Measurements from ENCODE around the gene PDZD11.
"Not testable (repeated sequence)": the region's sequence is repeated elsewhere in the genome, so short reads cannot be mapped to it uniquely, and the experiment has no call there.

PDZD11 gene

GRCh38 chrX:70293621-70294020 lies 3.9 kb upstream of the PDZD11 start:
- no peak for DNase-seq
- Histone ChIP-seq H3K27me3 (replicated peaks; ENCODE audit: control insufficient read depth, insufficient read depth, low read length, poor library complexity, severe bottlenecking) (no peaks in the 10 kb centered on the region), H3K9me3 (ENCODE audit: control insufficient read depth, low read length) (no peaks in the 10 kb centered on the region), H3K4me1 (ENCODE audit: control insufficient read depth, insufficient read depth, low read length, poor library complexity, severe bottlenecking) (no peaks in the 10 kb centered on the region), H3K36me3 (ENCODE audit: control insufficient read depth, insufficient read depth, low read length) (no peaks in the 10 kb centered on the region), H3K4me3 (ENCODE audit: insufficient read depth, low read depth, low read length, poor library complexity, severe bottlenecking) (no peak overlapping the region), H3K27ac (ENCODE audit: insufficient read depth, low read length, poor library complexity, severe bottlenecking) (no peak overlapping the region)

GRCh38 chrX:70292788-70293187 lies 3.1 kb upstream of the PDZD11 start:
- Histone ChIP-seq H3K27me3 (replicated peaks; ENCODE audit: control insufficient read depth, insufficient read depth, low read length, poor library complexity, severe bottlenecking) (no peaks in the 10 kb centered on the region), H3K36me3 (ENCODE audit: control insufficient read depth, insufficient read depth, low read length) (no peaks in the 10 kb centered on the region), H3K27ac (ENCODE audit: insufficient read depth, low read length, poor library complexity, severe bottlenecking) (no peak overlapping the region), H3K4me1 (ENCODE audit: control insufficient read depth, insufficient read depth, low read length, poor library complexity, severe bottlenecking) (no peaks in the 10 kb centered on the region), H3K9me3 (ENCODE audit: control insufficient read depth, low read length) (no peaks in the 10 kb centered on the region), H3K4me3 (ENCODE audit: insufficient read depth, low read depth, low read length, poor library complexity, severe bottlenecking) (no peak overlapping the region)
- DNase-seq = no peak

- Histone ChIP-seq H3K27me3 (replicated peaks; ENCODE audit: control insufficient read depth, insufficient read depth, low read length, poor library complexity, severe bottlenecking) (no peaks in the 10 kb centered on the region), H3K4me3 (ENCODE audit: insufficient read depth, low read depth, low read length, poor library complexity, severe bottlenecking) (peak overlapping the region; percentile 62), H3K4me1 (ENCODE audit: control insufficient read depth, insufficient read depth, low read length, poor library complexity, severe bottlenecking) (no peaks in the 10 kb centered on the region), H3K36me3 (ENCODE audit: control insufficient read depth, insufficient read depth, low read length) (no peaks in the 10 kb centered on the region), H3K27ac (ENCODE audit: insufficient read depth, low read length, poor library complexity, severe bottlenecking) (peak overlapping the region; percentile 51), H3K9me3 (ENCODE audit: control insufficient read depth, low read length) (no peaks in the 10 kb centered on the region)
- no peak for DNase-seq
These were observed 447 bp downstream of the PDZD11 start for GRCh38 chrX:70289168-70289792.

- Histone ChIP-seq H3K4me3 (ENCODE audit: insufficient read depth, low read depth, low read length, poor library complexity, severe bottlenecking) (no peak within 1 kb of the TSS), H3K9me3 (ENCODE audit: control insufficient read depth, low read length) (no peaks in the 10 kb centered on the region), H3K27me3 (replicated peaks; ENCODE audit: control insufficient read depth, insufficient read depth, low read length, poor library complexity, severe bottlenecking) (no peaks in the 10 kb centered on the region), H3K36me3 (ENCODE audit: control insufficient read depth, insufficient read depth, low read length) (no peaks in the 10 kb centered on the region), H3K4me1 (ENCODE audit: control insufficient read depth, insufficient read depth, low read length, poor library complexity, severe bottlenecking) (no peaks in the 10 kb centered on the region), H3K27ac (ENCODE audit: insufficient read depth, low read length, poor library complexity, severe bottlenecking) (no peak within 1 kb of the TSS)
- no peak for DNase-seq
These were observed 7.8 kb downstream of the PDZD11 start, which contains the start of gene RAB41 for GRCh38 chrX:70281951-70282350. Gene RAB41, plus strand, starts transcription at chrX:70282172. Its CDS starts 46 bp downstream, at chrX:70282218.

GRCh38 chrX:70280573-70280972 lies 9.2 kb downstream of the PDZD11 start:
- Histone ChIP-seq H3K9me3 (ENCODE audit: control insufficient read depth, low read length) (no peaks in the 10 kb centered on the region), H3K36me3 (ENCODE audit: control insufficient read depth, insufficient read depth, low read length) (no peaks in the 10 kb centered on the region), H3K27me3 (replicated peaks; ENCODE audit: control insufficient read depth, insufficient read depth, low read length, poor library complexity, severe bottlenecking) (no peaks in the 10 kb centered on the region), H3K27ac (ENCODE audit: insufficient read depth, low read length, poor library complexity, severe bottlenecking) (no peak overlapping the region), H3K4me1 (ENCODE audit: control insufficient read depth, insufficient read depth, low read length, poor library complexity, severe bottlenecking) (no peaks in the 10 kb centered on the region), H3K4me3 (ENCODE audit: insufficient read depth, low read depth, low read length, poor library complexity, severe bottlenecking) (no peak overlapping the region)
- no peak for DNase-seq

- Histone ChIP-seq H3K27me3 (replicated peaks; ENCODE audit: control insufficient read depth, insufficient read depth, low read length, poor library complexity, severe bottlenecking) (no peaks in the 10 kb centered on the region), H3K4me1 (ENCODE audit: control insufficient read depth, insufficient read depth, low read length, poor library complexity, severe bottlenecking) (no peaks in the 10 kb centered on the region), H3K27ac (ENCODE audit: insufficient read depth, low read length, poor library complexity, severe bottlenecking) (no peak overlapping the region), H3K9me3 (ENCODE audit: control insufficient read depth, low read length) (no peaks in the 10 kb centered on the region), H3K36me3 (ENCODE audit: control insufficient read depth, insufficient read depth, low read length) (no peaks in the 10 kb centered on the region), H3K4me3 (ENCODE audit: insufficient read depth, low read depth, low read length, poor library complexity, severe bottlenecking) (no peak overlapping the region)
- DNase-seq = no peak
These were observed 10.6 kb downstream of the PDZD11 start for GRCh38 chrX:70279081-70279480.

GRCh38 chrX:70274029-70274428 lies 15.7 kb downstream of the PDZD11 start:
- not testable (repeated sequence) for H3K36me3 ChIP-seq (ENCODE audit: control insufficient read depth, insufficient read depth, low read length); H3K4me1 ChIP-seq (ENCODE audit: control insufficient read depth, insufficient read depth, low read length, poor library complexity, severe bottlenecking); H3K27ac ChIP-seq (ENCODE audit: insufficient read depth, low read length, poor library complexity, severe bottlenecking); H3K27me3 ChIP-seq (replicated peaks; ENCODE audit: control insufficient read depth, insufficient read depth, low read length, poor library complexity, severe bottlenecking); H3K4me3 ChIP-seq (ENCODE audit: insufficient read depth, low read depth, low read length, poor library complexity, severe bottlenecking); H3K9me3 ChIP-seq (ENCODE audit: control insufficient read depth, low read length); DNase-seq

GRCh38 chrX:70268034-70268433 lies 21.7 kb downstream of the PDZD11 start, which contains the start of gene ARR3:
Gene ARR3, plus strand, starts transcription at chrX:70268334. Its CDS starts 1,052 bp downstream, at chrX:70269386.
- H3K36me3 ChIP-seq (ENCODE audit: control insufficient read depth, insufficient read depth, low read length) = no peaks in the 10 kb centered on the region
- no peak for DNase-seq
- H3K9me3 ChIP-seq (ENCODE audit: control insufficient read depth, low read length) = no peaks in the 10 kb centered on the region
- H3K27me3 ChIP-seq (replicated peaks; ENCODE audit: control insufficient read depth, insufficient read depth, low read length, poor library complexity, severe bottlenecking) = no peaks in the 10 kb centered on the region
- H3K27ac ChIP-seq (ENCODE audit: insufficient read depth, low read length, poor library complexity, severe bottlenecking) = no peak within 1 kb of the TSS
- no peak within 1 kb of the TSS for H3K4me3 ChIP-seq (ENCODE audit: insufficient read depth, low read depth, low read length, poor library complexity, severe bottlenecking)
- no peaks in the 10 kb centered on the region for H3K4me1 ChIP-seq (ENCODE audit: control insufficient read depth, insufficient read depth, low read length, poor library complexity, severe bottlenecking)

- no peaks in the 10 kb centered on the region for H3K36me3 ChIP-seq (ENCODE audit: control insufficient read depth, insufficient read depth, low read length)
- H3K4me1 ChIP-seq (ENCODE audit: control insufficient read depth, insufficient read depth, low read length, poor library complexity, severe bottlenecking) = no peaks in the 10 kb centered on the region
- no peak for DNase-seq
- H3K4me3 ChIP-seq (ENCODE audit: insufficient read depth, low read depth, low read length, poor library complexity, severe bottlenecking) = no peak overlapping the region
- H3K9me3 ChIP-seq (ENCODE audit: control insufficient read depth, low read length) = no peaks in the 10 kb centered on the region
- H3K27me3 ChIP-seq (replicated peaks; ENCODE audit: control insufficient read depth, insufficient read depth, low read length, poor library complexity, severe bottlenecking) = no peaks in the 10 kb centered on the region
- H3K27ac ChIP-seq (ENCODE audit: insufficient read depth, low read length, poor library complexity, severe bottlenecking) = no peak overlapping the region
These were observed 24.9 kb downstream of the PDZD11 start for GRCh38 chrX:70264784-70265183.

- no peaks in the 10 kb centered on the region for H3K27me3 ChIP-seq (replicated peaks; ENCODE audit: control insufficient read depth, insufficient read depth, low read length, poor library complexity, severe bottlenecking)
- no peak overlapping the region for H3K27ac ChIP-seq (ENCODE audit: insufficient read depth, low read length, poor library complexity, severe bottlenecking)
- no peaks in the 10 kb centered on the region for H3K4me1 ChIP-seq (ENCODE audit: control insufficient read depth, insufficient read depth, low read length, poor library complexity, severe bottlenecking)
- peak in 1 of 3 donors; percentile 0 for DNase-seq
- no peak overlapping the region for H3K4me3 ChIP-seq (ENCODE audit: insufficient read depth, low read depth, low read length, poor library complexity, severe bottlenecking)
- no peaks in the 10 kb centered on the region for H3K9me3 ChIP-seq (ENCODE audit: control insufficient read depth, low read length)
- no peaks in the 10 kb centered on the region for H3K36me3 ChIP-seq (ENCODE audit: control insufficient read depth, insufficient read depth, low read length)
These were observed 26.7 kb downstream of the PDZD11 start for GRCh38 chrX:70262952-70263567.
